ENCODE data around the gene ZNF605.
"Not testable (repeated sequence)": the region's sequence is repeated elsewhere in the genome, so short reads cannot be mapped to it uniquely, and the experiment has no call there.

The ZNF605 gene

DNA sequence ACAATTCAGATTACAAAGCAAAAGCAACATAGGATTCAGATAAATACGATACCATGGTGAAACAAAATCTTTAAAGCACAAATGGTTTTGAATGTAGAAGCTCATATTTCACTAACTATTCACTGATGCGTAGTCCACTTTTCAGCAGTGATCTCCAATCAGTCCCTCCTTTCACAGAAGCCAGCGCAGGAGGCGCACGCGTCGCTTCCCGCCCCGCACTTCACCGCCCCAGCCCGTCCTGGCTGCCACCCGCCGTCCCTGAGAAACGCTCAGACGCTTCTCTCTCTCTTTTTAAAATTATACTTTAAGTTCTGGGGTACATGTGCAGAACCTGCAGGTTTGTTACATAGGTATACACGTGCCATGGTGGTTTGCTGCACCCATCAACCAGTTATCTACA is 48.9 kb downstream of the ZNF605 start:
- Histone ChIP-seq H3K4me1 (ENCODE audit: insufficient read depth, low read length) (no peaks in the 10 kb centered on the region), H3K9me3 (ENCODE audit: control insufficient read depth, insufficient read depth, low read length) (peaks cover 4% of the 10 kb centered on the region; the same call in 1 of the 2 replicates), H3K36me3 (ENCODE audit: insufficient read depth, low read length) (no peaks in the 10 kb centered on the region), H3K9ac (ENCODE audit: low read depth, low read length) (no peak overlapping the region)

DNA sequence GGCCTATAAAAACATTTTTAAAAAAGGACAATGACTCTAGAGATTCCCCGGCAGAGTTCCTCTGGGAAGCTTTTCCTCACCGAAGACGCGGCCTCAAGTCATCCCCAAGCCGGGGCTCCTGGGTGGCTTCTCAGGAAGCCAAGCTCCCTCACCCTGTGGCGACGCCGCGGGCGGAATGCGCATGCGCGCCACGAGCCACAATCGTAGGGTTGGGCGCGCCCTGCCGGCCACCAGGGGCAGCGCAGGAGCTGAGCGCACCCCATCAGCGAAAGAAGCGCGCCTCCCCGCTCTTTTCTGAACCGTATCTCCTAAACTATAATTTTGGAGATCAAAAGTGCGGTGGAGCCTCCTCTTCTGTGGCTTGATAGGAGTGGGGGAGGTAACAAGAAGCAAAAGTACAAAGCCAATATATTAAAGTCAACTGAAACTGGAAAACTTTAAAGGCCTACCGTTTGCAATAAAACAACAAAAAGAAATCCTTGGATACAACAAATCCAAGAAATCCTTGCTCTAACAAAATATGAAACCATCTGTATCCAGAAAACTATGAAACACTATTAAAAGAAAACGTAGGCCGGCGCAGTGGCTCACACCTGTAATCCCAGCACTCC is 51.3 kb downstream of the ZNF605 start:
- no peaks in the 10 kb centered on the region for H3K9me3 ChIP-seq (ENCODE audit: control insufficient read depth, insufficient read depth, low read length)
- no peaks in the 10 kb centered on the region for H3K4me1 ChIP-seq (ENCODE audit: insufficient read depth, low read length)
- H3K9ac ChIP-seq (ENCODE audit: low read depth, low read length), result no peak overlapping the region
- no peaks in the 10 kb centered on the region for H3K36me3 ChIP-seq (ENCODE audit: insufficient read depth, low read length)

DNA sequence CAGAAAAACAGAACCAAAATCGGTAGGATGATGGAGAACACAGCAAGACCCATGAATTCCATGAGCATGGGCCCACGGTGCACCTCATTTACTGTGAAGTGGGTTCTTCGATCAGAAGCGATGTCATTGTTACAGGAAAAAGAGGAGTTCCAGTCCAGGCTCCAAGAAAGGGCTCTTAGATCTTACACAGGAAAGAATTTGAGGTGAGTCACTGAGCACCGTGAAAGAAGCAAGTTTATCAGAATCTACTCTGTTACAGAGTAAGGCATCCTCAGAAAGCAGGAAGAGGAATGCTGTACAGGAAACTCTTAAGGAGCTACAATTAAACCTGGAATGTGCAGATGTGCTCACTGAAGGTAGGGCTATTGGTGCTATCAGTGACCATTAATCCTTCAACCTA is 57.1 kb downstream of the ZNF605 start:
- no peaks in the 10 kb centered on the region for H3K9me3 ChIP-seq (ENCODE audit: control insufficient read depth, insufficient read depth, low read length)
- H3K4me1 ChIP-seq (ENCODE audit: insufficient read depth, low read length), result no peaks in the 10 kb centered on the region

GRCh38 chr12:132888852-132889251 is 67.3 kb downstream of the ZNF605 start:
- Histone ChIP-seq H3K9ac (ENCODE audit: low read depth, low read length) (peak overlapping the region; percentile 90), H3K4me1 (ENCODE audit: insufficient read depth, low read length) (peaks cover 6% of the 10 kb centered on the region), H3K9me3 (ENCODE audit: control insufficient read depth, insufficient read depth, low read length) (no peaks in the 10 kb centered on the region; the same call in 1 of the 2 replicates), H3K36me3 (ENCODE audit: insufficient read depth, low read length) (peaks cover 3% of the 10 kb centered on the region)

More for the DNA sequence above, 57.1 kb downstream of the ZNF605 start:
- Histone ChIP-seq H3K36me3 (ENCODE audit: insufficient read depth, low read length) (no peaks in the 10 kb centered on the region), H3K9ac (ENCODE audit: low read depth, low read length) (no peak overlapping the region)

- no peaks in the 10 kb centered on the region; the same call in 1 of the 2 replicates for H3K9me3 ChIP-seq (ENCODE audit: control insufficient read depth, insufficient read depth, low read length)
- H3K36me3 ChIP-seq (ENCODE audit: insufficient read depth, low read length), result peaks cover 3% of the 10 kb centered on the region
- peaks cover 6% of the 10 kb centered on the region for H3K4me1 ChIP-seq (ENCODE audit: insufficient read depth, low read length)
- peak within 1 kb of the TSS; percentile 90 for H3K9ac ChIP-seq (ENCODE audit: low read depth, low read length)
Measured at GRCh38 chr12:132887513-132888351, 68.4 kb downstream of the ZNF605 start, which contains the start of gene CHFR. Gene CHFR, minus strand, starts transcription at chr12:132887605. Its CDS starts 277 bp downstream, at chr12:132887328.

DNA sequence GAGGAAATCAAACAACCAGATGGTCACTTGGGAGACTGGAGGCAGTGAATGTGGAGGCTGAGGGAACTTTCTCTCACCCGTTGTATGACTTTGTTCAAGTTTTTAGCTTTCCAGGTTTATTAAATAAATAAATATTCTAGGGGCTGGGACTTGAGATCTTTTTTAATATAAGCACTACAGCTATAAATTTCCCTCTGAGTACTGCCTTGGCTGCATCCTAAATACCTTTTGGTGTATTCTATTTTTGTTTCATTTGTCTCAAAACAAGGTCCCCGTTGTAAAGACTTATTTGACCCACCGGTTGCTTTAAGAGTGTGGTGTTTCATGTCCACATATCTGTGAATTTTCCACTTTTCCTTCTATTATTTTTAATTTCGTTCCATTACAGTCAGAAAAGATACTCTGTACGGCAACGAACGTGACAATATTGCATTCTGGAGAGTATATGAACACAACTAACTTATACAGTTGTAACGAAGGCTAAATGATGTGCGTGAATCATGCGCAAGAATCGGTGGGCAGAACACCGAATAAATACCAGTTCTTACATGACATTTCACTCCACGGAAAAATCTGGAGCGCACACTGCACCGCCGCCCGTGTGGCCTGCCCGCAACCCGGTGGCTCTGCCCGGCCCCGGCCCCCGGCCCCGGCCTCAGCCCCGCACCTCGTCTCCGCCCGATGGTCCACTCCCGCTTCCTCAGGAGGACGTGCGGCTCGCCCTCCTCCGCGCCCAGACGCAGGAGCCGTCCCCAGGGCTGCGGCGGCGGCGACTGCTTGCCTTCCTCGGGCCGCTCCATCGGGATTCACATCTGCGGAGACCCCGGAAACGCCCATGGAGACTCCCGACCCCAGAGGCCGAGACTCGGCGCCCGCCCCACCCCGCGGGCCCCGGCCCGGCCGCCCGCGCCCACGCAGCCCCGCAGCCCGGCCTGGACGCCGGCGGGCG is 69.3 kb downstream of the ZNF605 start:
- H3K36me3 ChIP-seq (ENCODE audit: insufficient read depth, low read length), result peaks cover 3% of the 10 kb centered on the region
- H3K9ac ChIP-seq (ENCODE audit: low read depth, low read length), result peak overlapping the region; percentile 56; the same call in 1 of the 2 replicates
- H3K4me1 ChIP-seq (ENCODE audit: insufficient read depth, low read length), result peaks cover 6% of the 10 kb centered on the region
- no peaks in the 10 kb centered on the region; the same call in 1 of the 2 replicates for H3K9me3 ChIP-seq (ENCODE audit: control insufficient read depth, insufficient read depth, low read length)

DNA sequence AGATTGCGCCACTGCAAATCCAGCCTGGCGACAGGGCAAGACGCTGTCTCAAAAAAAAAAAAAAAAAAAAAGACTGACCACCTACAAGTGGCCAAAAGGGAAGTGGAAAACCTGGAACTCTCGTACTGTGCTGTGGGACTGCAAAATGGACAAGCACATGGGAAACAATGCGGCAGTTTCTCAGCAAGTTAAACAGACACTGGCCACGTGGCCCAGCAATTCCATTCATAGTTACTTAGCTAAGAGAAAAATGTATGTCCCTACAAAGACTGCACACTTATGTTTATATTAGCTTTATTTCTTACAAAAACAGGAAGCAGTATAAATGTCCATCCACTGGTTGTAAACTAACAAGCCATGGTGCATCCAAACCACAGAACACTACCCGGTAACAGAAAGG is 74.3 kb downstream of the ZNF605 start:
- no peaks in the 10 kb centered on the region; the same call in 1 of the 2 replicates for H3K9me3 ChIP-seq (ENCODE audit: control insufficient read depth, insufficient read depth, low read length)
- peaks cover 10% of the 10 kb centered on the region for H3K36me3 ChIP-seq (ENCODE audit: insufficient read depth, low read length)
- H3K4me1 ChIP-seq (ENCODE audit: insufficient read depth, low read length), result no peaks in the 10 kb centered on the region
- H3K9ac ChIP-seq (ENCODE audit: low read depth, low read length), result no peak overlapping the region

DNA sequence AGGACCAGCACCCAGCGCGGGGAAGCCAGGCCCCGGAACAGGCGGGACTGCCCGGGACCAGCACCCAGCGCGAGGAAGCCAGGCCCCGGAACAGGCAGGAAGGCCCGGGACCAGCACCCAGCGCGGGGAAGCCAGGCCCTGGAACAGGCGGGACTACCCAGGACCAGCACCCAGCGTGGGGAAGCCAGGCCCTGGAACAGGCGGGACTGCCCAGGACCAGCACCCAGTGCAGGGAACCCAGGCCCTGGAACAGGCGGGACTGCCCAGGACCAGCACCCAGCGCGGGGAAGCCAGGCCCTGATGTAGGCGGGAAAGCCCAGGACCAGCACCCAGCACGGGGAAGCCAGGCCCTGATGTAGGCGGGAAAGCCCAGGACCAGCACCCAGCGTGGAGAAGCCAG is 81.5 kb downstream of the ZNF605 start:
- H3K9ac ChIP-seq (ENCODE audit: low read depth, low read length); H3K4me1 ChIP-seq (ENCODE audit: insufficient read depth, low read length); H3K9me3 ChIP-seq (ENCODE audit: control insufficient read depth, insufficient read depth, low read length): not testable (repeated sequence)
- peaks cover 20% of the 10 kb centered on the region; the same call in 1 of the 2 replicates for H3K36me3 ChIP-seq (ENCODE audit: insufficient read depth, low read length)

- no peaks in the 10 kb centered on the region for H3K4me1 ChIP-seq (ENCODE audit: insufficient read depth, low read length)
- no peaks in the 10 kb centered on the region for H3K9me3 ChIP-seq (ENCODE audit: control insufficient read depth, insufficient read depth, low read length)
- no peak overlapping the region for H3K9ac ChIP-seq (ENCODE audit: low read depth, low read length)
- peaks cover 23% of the 10 kb centered on the region; the same call in 1 of the 2 replicates for H3K36me3 ChIP-seq (ENCODE audit: insufficient read depth, low read length)
Measured at GRCh38 chr12:132874175-132874574, 81.9 kb downstream of the ZNF605 start.

DNA sequence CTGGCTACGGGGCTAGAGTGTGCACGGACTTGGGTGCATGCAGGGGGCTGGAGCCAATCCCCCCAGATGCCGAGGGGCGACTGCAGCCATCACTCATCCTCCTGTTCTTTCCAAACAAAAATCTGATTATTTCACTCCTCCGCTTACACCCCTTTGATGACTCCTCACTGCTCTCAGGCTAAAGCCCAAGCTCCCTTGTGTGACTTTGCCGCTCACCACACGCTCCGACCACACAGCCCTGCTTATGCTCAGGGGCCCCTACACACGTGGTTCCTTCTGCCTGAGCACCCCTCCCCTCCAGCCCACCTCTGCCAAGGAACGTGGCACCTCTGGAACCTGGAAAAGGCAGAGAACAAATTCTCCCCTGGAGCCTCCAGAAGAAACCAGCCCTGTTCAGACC is 82.4 kb downstream of the ZNF605 start:
- Histone ChIP-seq H3K4me1 (ENCODE audit: insufficient read depth, low read length) (no peaks in the 10 kb centered on the region), H3K9me3 (ENCODE audit: control insufficient read depth, insufficient read depth, low read length) (no peaks in the 10 kb centered on the region), H3K9ac (ENCODE audit: low read depth, low read length) (no peak overlapping the region), H3K36me3 (ENCODE audit: insufficient read depth, low read length) (peaks cover 23% of the 10 kb centered on the region; the same call in 1 of the 2 replicates)

DNA sequence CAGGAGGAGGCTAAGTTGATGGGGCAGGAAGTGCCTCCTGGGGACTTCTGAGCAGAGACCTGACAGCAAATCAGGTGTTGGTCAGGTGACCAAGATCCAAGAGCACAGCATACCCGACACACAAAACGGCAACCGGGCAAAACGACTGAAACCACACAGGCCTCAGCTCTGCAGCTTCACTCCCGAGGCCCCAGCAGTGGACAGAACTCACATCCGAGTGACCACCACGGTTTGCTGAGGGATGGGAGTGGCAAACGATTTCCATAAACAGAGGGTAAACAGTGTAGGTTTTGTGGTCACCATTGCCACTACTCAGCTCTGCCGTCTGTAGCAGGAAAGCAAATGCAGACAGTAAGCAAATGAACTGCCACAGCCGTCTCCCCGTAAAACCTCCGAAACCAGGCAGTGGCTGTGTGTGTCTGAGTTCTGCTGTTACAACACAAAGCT is 83.1 kb downstream of the ZNF605 start:
- Histone ChIP-seq H3K36me3 (ENCODE audit: insufficient read depth, low read length) (peaks cover 23% of the 10 kb centered on the region; the same call in 1 of the 2 replicates), H3K9ac (ENCODE audit: low read depth, low read length) (no peak overlapping the region), H3K9me3 (ENCODE audit: control insufficient read depth, insufficient read depth, low read length) (no peaks in the 10 kb centered on the region), H3K4me1 (ENCODE audit: insufficient read depth, low read length) (no peaks in the 10 kb centered on the region)

DNA sequence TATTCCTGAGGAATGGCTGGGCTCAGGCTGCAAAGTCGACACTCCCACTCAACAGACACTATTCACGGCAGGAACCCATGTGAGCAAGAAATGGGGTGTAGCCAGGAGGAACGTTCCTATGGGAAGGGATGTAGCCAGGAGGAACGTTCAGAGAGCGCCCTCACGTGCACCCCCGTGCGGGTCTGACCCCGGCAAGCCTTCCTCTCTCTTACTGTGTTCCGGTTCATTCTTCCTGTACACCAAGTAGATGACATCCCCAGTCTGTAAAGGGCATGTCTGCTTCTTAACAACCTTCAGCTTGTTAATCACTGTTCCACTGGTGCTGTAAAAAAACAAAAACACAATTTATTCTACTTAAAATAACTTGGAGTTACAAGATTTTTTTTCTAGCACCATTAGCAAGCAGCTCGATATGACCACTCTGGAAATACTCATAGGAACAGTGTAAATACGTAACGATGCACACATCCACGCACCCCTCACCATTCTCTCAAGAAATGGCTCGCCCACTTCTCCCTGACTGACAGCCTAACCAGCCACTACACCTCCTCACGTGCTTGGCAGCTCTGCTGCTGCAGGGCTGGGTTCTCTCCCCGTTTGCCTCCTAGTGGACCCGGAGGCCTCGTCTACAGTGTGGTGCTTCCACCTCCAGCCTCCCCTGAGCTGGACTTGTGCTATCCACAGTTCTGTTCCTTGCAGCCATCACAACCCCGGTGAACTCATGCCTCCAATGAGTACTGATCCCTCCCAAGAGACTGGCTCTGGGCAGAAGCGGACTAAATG is 83.8 kb downstream of the ZNF605 start:
- no peaks in the 10 kb centered on the region for H3K9me3 ChIP-seq (ENCODE audit: control insufficient read depth, insufficient read depth, low read length)
- H3K4me1 ChIP-seq (ENCODE audit: insufficient read depth, low read length), result no peaks in the 10 kb centered on the region
- peaks cover 20% of the 10 kb centered on the region; the same call in 1 of the 2 replicates for H3K36me3 ChIP-seq (ENCODE audit: insufficient read depth, low read length)
- H3K9ac ChIP-seq (ENCODE audit: low read depth, low read length), result no peak overlapping the region

DNA sequence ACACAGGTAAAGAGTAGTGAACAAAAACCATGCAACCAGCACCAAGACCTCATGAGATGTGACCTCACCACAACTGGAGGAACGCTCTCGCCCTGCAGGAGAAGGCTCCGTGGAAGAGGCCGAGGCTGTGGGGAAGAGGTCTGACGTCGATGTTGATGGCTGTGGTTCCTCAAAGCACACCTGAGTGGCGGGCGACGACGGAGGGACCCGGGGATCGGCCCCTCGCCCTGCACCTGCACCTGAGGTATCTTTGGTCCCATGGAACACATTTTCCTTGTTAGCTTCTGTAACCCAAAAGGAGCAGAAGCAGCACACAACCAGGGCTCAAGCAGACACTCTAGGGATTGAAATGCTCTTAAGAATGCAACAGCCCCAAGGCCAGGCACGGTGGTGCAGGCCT is 86.6 kb downstream of the ZNF605 start:
- Histone ChIP-seq H3K36me3 (ENCODE audit: insufficient read depth, low read length) (peaks cover 15% of the 10 kb centered on the region; the same call in 1 of the 2 replicates), H3K9me3 (ENCODE audit: control insufficient read depth, insufficient read depth, low read length) (no peaks in the 10 kb centered on the region)

More for the DNA sequence above, 86.6 kb downstream of the ZNF605 start:
- no peaks in the 10 kb centered on the region for H3K4me1 ChIP-seq (ENCODE audit: insufficient read depth, low read length)
- no peak overlapping the region for H3K9ac ChIP-seq (ENCODE audit: low read depth, low read length)
